BLaER1 (cell line): ENCODE data around the gene CTSK.

Experiments used
- H3K27ac ChIP-seq: shearing (Covaris generic); formaldehyde crosslinking; 2 replicates; pipeline ENCODE4 v1.8.1; 2022
- H3K27me3 ChIP-seq: shearing (Covaris generic); formaldehyde crosslinking; 2 replicates; pipeline ENCODE4 v1.8.1; 2022
- H3K36me3 ChIP-seq: shearing (Covaris generic); formaldehyde crosslinking; 2 replicates; pipeline ENCODE4 v1.8.1; 2022
- H3K4me1 ChIP-seq: shearing (Covaris generic); formaldehyde crosslinking; 2 replicates; pipeline ENCODE4 v1.8.1; 2022
- H3K4me2 ChIP-seq: shearing (Covaris generic); formaldehyde crosslinking; 2 replicates; pipeline ENCODE4 v1.8.1; 2022
- H3K4me3 ChIP-seq: shearing (Covaris generic); formaldehyde crosslinking; 2 replicates; pipeline ENCODE4 v1.8.1; 2022
- H3K9ac ChIP-seq: shearing (Covaris generic); formaldehyde crosslinking; 2 replicates; pipeline ENCODE4 v1.8.1; 2022
- H3K9me3 ChIP-seq: shearing (Covaris generic); formaldehyde crosslinking; 2 replicates; pipeline ENCODE4 v1.8.1; 2022
- H4K20me1 ChIP-seq: shearing (Covaris generic); formaldehyde crosslinking; 2 replicates; pipeline ENCODE4 v1.8.1; 2022
- Cebpa-rat ChIP-seq: shearing (Covaris generic); IDR thresholded peaks from 2 replicates; pipeline ENCODE4 v1.8.1; 2022

Gene CTSK

DNA sequence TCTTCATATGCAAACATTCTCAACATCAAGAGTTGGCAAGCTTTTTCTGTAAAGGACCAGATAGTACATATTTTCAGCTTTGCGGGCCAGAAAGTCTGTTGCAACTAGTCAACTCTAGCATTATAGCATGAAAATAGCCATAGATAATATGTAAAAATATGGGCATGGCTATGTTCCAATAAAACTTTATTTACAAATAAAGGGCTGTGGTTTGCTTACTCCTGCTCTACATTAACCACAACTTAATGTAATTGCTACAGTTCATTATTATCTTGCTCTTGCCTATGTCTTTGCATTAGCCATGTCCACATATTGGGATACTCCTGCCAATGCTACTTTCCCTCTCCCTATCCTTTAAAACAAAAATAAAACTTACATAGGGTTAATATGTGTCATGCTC, 24.5 kb upstream of the CTSK start:
- peaks cover 81% of the 10 kb centered on the region for H3K36me3 ChIP-seq
- no peak overlapping the region for H3K4me2 ChIP-seq
- no peak for TF ChIP-seq Cebpa-rat

DNA sequence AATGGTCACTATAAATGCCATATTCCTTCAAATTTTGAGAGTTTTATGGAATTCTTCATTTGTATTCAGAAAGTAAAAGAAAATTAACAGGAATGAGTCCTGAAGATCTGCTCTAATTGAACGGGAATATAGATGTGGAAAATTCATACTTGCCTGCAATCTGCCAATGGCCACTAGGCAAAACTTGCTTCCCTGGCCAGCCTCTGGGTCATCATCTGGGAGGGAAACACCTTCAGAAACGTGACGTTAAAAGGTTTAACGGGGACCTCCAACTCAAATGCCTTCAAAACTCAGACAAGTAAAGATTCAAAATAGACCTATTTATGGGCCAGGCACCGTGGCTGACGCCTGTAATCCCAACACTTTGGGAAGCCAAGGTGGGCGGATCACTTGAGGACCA, 21.7 kb upstream of the CTSK start:
- H3K36me3 ChIP-seq, result peaks cover 79% of the 10 kb centered on the region
- H3K9ac ChIP-seq, result no peak overlapping the region
- H3K27ac ChIP-seq, result no peak overlapping the region
- no peaks in the 10 kb centered on the region for H4K20me1 ChIP-seq
- TF ChIP-seq Cebpa-rat, result no peak
- H3K27me3 ChIP-seq, result no peaks in the 10 kb centered on the region
- no peaks in the 10 kb centered on the region for H3K9me3 ChIP-seq
- no peaks in the 10 kb centered on the region for H3K4me1 ChIP-seq
- no peak overlapping the region for H3K4me2 ChIP-seq
- H3K4me3 ChIP-seq, result no peak overlapping the region

More for the DNA sequence above, 24.5 kb upstream of the CTSK start:
- H3K4me3 ChIP-seq, result no peak overlapping the region
- H3K27ac ChIP-seq, result no peak overlapping the region
- no peaks in the 10 kb centered on the region for H3K27me3 ChIP-seq
- H3K4me1 ChIP-seq, result no peaks in the 10 kb centered on the region
- H3K9ac ChIP-seq, result no peak overlapping the region
- no peaks in the 10 kb centered on the region for H3K9me3 ChIP-seq
- H4K20me1 ChIP-seq, result no peaks in the 10 kb centered on the region

DNA sequence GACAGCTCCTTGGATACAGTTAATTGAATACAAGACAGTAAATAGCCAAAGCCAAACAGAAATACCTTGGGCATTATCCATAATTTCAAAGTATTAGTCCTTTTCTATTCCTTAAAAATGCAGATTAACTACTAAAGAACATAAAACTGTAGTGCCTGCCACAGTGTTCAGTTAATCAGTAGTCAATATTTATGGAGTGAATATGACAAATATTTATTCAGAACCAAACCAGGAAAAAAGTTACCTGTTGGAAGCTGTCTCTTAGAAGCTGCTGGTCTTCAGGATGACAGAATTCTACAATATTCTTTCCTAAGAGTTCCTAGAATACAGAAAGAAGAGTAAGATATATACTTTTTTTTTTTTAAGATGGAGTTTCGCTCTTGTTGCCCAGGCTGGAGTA, 18.2 kb upstream of the CTSK start:
- Histone ChIP-seq H4K20me1 (no peaks in the 10 kb centered on the region), H3K4me2 (no peak overlapping the region), H3K9me3 (no peaks in the 10 kb centered on the region), H3K27ac (no peak overlapping the region), H3K27me3 (no peaks in the 10 kb centered on the region), H3K36me3 (peaks cover 74% of the 10 kb centered on the region), H3K4me3 (no peak overlapping the region), H3K4me1 (no peaks in the 10 kb centered on the region), H3K9ac (no peak overlapping the region)
- no peak for TF ChIP-seq Cebpa-rat

DNA sequence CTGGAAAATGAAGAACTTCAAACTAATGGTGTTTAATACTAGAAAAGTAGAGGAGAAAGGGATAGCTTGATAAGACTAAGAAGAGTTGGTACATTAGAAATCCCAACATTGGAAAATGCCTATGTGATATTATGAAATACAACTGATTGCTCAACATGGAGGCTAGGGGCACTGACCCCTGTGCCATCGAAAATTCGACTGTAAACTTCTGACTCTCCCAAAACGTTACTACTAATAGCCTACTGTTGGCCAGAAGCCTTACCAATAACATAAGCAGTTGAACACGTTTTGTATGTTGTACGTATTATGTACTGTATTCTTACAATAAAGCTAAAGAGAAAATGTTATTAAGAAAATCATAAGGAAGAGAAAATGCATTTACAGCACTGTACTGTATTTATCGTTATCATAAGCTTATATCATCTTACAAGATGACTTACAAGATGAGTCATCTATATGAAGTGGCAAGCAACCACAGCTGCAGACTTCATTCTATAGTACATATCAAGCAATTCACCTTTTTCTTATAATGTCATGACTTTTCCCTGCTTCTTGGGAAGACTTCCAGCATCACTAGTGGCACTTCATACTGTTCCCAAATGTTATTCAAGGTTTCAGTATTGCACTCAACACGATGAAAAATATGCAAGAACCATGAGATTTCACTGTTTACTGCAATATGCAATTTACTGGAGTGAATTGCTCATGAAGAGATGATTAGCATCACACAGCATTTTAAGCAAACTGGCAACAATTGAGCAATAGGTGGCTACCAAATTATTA, 12.9 kb upstream of the CTSK start:
- TF ChIP-seq Cebpa-rat, result no peak
- H3K36me3 ChIP-seq, result peaks cover 83% of the 10 kb centered on the region
- H3K4me2 ChIP-seq, result no peak overlapping the region
- H3K9ac ChIP-seq, result no peak overlapping the region
- no peaks in the 10 kb centered on the region for H3K27me3 ChIP-seq
- no peaks in the 10 kb centered on the region for H4K20me1 ChIP-seq
- no peaks in the 10 kb centered on the region for H3K4me1 ChIP-seq
- H3K4me3 ChIP-seq, result no peak overlapping the region
- H3K9me3 ChIP-seq, result no peaks in the 10 kb centered on the region
- no peak overlapping the region for H3K27ac ChIP-seq

DNA sequence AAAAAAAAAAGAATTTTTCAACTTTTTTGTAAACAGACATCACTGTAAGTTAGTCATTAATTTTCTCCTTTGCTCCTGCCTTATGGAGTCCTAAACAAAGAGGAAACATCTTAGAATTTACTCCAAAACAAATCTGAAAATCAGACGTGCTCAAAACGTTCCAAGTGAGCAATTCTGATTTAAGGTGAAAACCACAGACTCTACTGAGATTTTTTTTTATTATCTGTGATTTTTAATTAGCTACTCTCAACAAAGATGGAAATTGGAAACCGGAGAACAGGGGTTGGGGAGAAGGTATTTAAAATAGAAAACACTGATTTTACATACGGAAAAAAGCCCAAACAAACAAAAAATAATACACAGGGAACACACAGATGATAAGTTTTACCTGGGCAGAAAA, 7.8 kb upstream of the CTSK start:
- Histone ChIP-seq H3K9me3 (no peaks in the 10 kb centered on the region), H3K27ac (no peak overlapping the region), H3K36me3 (peaks cover 83% of the 10 kb centered on the region), H4K20me1 (no peaks in the 10 kb centered on the region), H3K9ac (no peak overlapping the region), H3K4me3 (no peak overlapping the region), H3K27me3 (no peaks in the 10 kb centered on the region), H3K4me1 (no peaks in the 10 kb centered on the region), H3K4me2 (no peak overlapping the region)
- TF ChIP-seq Cebpa-rat, result no peak

DNA sequence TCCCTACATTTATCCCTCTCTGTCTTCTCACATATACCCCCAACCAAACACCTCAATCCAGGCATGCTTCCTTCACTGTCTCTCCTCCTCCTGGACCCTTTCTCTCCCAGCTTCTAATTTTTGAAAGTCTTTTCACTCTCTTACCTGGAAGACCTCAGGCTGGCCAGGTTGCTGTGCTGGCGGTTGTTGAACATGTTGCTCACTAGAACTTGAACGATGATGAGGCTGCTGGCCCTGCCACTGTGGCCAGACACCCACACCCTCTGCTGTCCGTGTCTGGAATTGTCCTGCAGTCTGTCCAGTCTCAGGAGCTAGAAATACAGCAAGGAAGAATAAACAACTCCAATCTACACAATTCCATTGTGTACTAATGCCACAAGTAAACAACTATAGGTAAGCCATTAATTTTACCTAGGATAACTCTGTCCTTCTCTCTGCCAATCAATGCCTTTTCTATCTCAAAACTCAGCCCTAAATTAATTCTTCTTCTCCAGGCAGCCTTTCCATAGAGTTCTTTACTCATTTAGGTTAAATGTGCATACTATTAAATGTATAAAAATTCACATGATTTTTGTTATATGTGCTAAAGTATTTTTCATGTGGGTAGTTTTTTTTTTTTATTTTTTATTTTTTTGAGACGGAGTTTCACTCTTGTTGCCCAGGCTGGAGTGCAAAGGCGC, 5.1 kb upstream of the CTSK start:
- no peaks in the 10 kb centered on the region for H4K20me1 ChIP-seq
- H3K9me3 ChIP-seq, result no peaks in the 10 kb centered on the region
- no peaks in the 10 kb centered on the region for H3K27me3 ChIP-seq
- no peak overlapping the region for H3K4me2 ChIP-seq
- H3K4me3 ChIP-seq, result no peak overlapping the region
- H3K36me3 ChIP-seq, result peaks cover 73% of the 10 kb centered on the region
- no peak overlapping the region for H3K27ac ChIP-seq
- H3K9ac ChIP-seq, result no peak overlapping the region
- no peak for TF ChIP-seq Cebpa-rat
- H3K4me1 ChIP-seq, result no peaks in the 10 kb centered on the region

DNA sequence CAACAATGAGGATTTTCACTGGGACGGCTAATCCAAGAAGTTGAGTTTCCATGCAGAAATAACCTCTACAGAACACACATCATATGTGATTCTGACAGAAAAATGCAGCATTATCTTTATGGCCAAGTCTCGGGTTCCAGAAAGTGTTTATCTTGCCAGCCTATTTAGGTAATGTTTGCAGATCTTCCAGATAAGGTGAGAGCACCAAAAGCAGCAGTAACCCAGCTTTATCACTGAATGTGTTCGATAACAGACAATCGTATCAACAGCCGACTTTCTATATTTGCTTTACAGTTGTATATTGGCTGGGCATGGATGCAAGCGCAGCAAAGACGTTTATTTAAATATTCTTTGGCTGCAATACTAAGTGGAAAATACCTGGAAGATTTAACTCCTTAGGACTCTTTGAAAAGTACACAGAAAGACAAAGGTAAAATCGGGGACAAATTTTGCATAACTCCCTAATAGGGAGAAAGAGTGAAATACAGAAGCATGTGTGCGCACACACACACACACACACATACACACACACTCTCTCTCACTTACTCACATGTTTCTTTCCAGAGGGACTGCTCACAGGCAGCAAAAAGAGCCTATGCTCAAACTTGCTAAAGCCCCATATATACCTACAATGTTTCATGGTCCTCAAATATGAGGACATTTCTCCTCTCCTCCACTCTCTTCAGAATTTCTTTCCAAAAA, 3.0 kb upstream of the CTSK start:
- Histone ChIP-seq H3K4me3 (no peak overlapping the region), H3K4me2 (no peak overlapping the region), H3K9ac (no peak overlapping the region), H3K36me3 (peaks cover 53% of the 10 kb centered on the region), H4K20me1 (no peaks in the 10 kb centered on the region), H3K27ac (no peak overlapping the region), H3K9me3 (no peaks in the 10 kb centered on the region), H3K4me1 (0 out of 2 replicates have a peak, but pooled peaks cover 9% of the 10 kb centered on the region), H3K27me3 (no peaks in the 10 kb centered on the region)
- no peak for TF ChIP-seq Cebpa-rat

DNA sequence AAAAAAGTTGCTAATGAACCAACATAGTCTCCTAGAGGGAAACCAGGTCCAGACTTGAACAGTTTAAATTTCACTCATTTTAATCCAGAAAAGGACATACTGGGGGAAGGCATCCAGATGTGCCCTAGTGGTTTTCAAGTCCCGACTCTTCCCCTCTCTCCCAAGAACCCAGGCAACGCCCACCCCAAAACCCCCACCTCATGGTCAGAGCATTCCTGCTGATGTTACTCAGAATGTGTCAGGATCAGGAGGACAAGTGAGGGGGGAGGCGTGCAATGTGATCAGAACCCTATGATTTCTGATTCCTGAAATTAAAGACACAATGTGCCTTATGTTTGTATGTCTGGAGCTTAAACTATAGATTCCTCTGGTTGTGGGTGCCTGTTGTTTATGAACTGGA, 1.6 kb upstream of the CTSK start:
- Histone ChIP-seq H3K9me3 (no peaks in the 10 kb centered on the region), H3K27ac (no peak overlapping the region), H3K27me3 (no peaks in the 10 kb centered on the region), H3K4me3 (no peak overlapping the region), H3K4me1 (0 out of 2 replicates have a peak, but pooled peaks cover 9% of the 10 kb centered on the region), H3K4me2 (no peak overlapping the region), H3K36me3 (peaks cover 44% of the 10 kb centered on the region), H3K9ac (no peak overlapping the region), H4K20me1 (no peaks in the 10 kb centered on the region)
- no peak for TF ChIP-seq Cebpa-rat

DNA sequence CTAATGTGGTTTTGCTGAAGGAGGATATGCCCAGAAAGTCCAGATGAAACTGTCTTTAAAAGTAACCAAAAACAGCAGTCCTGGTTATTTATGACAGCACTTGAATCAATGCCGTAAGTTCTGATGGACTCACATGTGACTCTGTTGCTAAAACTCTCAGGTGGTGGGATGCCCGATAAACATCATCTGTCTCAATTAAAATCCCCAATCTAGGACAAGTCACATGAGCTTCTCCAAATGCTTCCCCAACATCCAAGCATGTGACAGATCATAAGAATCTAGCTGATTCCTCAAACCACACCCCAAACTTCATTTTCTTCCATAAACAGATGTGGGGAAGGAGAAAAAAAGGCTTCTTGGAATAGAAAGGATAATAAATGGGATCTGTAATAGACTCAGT, 786 bp upstream of the CTSK start:
- Histone ChIP-seq H4K20me1 (no peaks in the 10 kb centered on the region), H3K27me3 (no peaks in the 10 kb centered on the region), H3K9ac (no peak overlapping the region), H3K4me2 (no peak overlapping the region), H3K4me3 (no peak overlapping the region), H3K36me3 (peaks cover 36% of the 10 kb centered on the region), H3K4me1 (0 out of 2 replicates have a peak, but pooled peaks cover 9% of the 10 kb centered on the region), H3K9me3 (no peaks in the 10 kb centered on the region), H3K27ac (no peak overlapping the region)
- no peak for TF ChIP-seq Cebpa-rat
